Vagina (tissue), 2 donors: ENCODE results near the gene ADAM15.

Experiments used
- CTCF ChIP-seq, 3 experiments: fragments of 450-650 bp in 2 of 3; fragments of 200-600 bp in 1 of 3; sonication (generic) in 1 of 3; IDR thresholded peaks; one replicate each; pipeline ENCODE4 v1.5.1; 2017 to 2019; ENCODE audit warnings: antibody characterized with exemption in 3 of 3, mild to moderate bottlenecking in 2 of 3, moderate library complexity in 2 of 3
- POLR2A ChIP-seq, 2 donors: fragments of 450-650 bp; IDR thresholded peaks; one replicate each; pipeline ENCODE4 v1.6.1; 2017; ENCODE audit warnings: antibody characterized with exemption in 2 of 2, mild to moderate bottlenecking in 2 of 2, moderate library complexity in 2 of 2

GRCh38 chr1:155110381-155110780, 59.3 kb downstream of the ADAM15 start:
- TF ChIP-seq POLR2A (IDR thresholded peaks at IDR 0.05) (no peak), CTCF (IDR thresholded peaks at IDR 0.05) (no peak)
